ENCODE results near the gene PTPRE.
A peak's percentile ranks its signal among the peaks of the same experiment; 100 is the strongest.

The PTPRE gene

DNA sequence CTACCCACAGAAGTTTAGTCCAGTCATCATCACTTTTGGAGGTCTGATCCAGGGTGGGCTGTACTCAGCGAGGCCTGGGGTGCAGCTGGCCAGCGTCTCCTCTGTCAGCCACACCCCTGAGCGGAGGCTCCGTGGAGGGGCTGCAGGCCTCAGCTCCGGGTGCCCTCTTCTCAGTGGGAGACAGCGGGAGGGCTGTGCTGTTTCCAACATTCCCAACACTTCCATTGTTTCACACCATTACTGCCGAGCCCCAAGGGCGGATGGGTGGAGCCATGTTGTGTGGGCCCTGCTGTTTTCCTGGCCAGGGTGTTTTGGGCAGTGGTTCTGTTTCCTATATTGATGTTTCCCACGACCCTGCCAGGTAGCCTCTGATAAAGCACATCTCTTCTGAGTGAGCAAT, 124.3 kb downstream of the PTPRE start:
- ATAC-seq: no peak

DNA sequence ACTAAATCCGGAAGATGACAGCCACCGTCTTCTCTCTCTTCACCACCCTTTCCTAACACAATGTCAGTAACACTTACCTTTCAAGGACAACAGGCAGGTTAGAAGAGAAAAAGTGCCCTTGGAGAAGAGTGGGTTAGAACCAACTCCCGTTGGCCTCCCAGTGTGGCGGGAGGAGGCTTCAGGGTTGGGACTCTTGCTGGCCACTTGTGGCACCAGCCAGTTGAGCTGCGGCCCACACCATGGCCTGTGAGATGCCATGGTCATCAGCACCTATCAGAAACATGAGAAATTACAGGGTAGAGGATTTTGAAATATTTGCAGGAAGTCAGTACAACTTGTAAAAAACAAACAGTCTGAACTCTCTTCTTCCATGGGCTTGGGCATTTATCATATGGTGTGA, 125.6 kb downstream of the PTPRE start:
- TF ChIP-seq PPARA (CRISPR knock-in tag; IDR thresholded peaks at IDR 0.05; ENCODE audit: borderline replicate concordance): no peak
- no peak for TF ChIP-seq ZNF70 (CRISPR knock-in tag; IDR thresholded peaks at IDR 0.05)
- TF ChIP-seq BACH2 (CRISPR knock-in tag; IDR thresholded peaks at IDR 0.05; ENCODE audit: borderline replicate concordance): no peak
- TF ChIP-seq ZNF8 (CRISPR knock-in tag; IDR thresholded peaks at IDR 0.05): no peak
- no peak for TF ChIP-seq SNAI2 (CRISPR knock-in tag; IDR thresholded peaks at IDR 0.05)
- TF ChIP-seq, protein P1, sequence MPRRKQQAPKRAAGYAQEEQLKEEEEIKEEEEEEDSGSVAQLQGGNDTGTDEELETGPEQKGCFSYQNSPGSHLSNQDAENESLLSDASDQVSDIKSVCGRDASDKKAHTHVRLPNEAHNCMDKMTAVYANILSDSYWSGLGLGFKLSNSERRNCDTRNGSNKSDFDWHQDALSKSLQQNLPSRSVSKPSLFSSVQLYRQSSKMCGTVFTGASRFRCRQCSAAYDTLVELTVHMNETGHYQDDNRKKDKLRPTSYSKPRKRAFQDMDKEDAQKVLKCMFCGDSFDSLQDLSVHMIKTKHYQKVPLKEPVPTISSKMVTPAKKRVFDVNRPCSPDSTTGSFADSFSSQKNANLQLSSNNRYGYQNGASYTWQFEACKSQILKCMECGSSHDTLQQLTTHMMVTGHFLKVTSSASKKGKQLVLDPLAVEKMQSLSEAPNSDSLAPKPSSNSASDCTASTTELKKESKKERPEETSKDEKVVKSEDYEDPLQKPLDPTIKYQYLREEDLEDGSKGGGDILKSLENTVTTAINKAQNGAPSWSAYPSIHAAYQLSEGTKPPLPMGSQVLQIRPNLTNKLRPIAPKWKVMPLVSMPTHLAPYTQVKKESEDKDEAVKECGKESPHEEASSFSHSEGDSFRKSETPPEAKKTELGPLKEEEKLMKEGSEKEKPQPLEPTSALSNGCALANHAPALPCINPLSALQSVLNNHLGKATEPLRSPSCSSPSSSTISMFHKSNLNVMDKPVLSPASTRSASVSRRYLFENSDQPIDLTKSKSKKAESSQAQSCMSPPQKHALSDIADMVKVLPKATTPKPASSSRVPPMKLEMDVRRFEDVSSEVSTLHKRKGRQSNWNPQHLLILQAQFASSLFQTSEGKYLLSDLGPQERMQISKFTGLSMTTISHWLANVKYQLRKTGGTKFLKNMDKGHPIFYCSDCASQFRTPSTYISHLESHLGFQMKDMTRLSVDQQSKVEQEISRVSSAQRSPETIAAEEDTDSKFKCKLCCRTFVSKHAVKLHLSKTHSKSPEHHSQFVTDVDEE (CRISPR knock-in tag; IDR thresholded peaks at IDR 0.05): no peak
- TF ChIP-seq, protein P2, sequence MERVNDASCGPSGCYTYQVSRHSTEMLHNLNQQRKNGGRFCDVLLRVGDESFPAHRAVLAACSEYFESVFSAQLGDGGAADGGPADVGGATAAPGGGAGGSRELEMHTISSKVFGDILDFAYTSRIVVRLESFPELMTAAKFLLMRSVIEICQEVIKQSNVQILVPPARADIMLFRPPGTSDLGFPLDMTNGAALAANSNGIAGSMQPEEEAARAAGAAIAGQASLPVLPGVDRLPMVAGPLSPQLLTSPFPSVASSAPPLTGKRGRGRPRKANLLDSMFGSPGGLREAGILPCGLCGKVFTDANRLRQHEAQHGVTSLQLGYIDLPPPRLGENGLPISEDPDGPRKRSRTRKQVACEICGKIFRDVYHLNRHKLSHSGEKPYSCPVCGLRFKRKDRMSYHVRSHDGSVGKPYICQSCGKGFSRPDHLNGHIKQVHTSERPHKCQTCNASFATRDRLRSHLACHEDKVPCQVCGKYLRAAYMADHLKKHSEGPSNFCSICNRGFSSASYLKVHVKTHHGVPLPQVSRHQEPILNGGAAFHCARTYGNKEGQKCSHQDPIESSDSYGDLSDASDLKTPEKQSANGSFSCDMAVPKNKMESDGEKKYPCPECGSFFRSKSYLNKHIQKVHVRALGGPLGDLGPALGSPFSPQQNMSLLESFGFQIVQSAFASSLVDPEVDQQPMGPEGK (CRISPR knock-in tag; IDR thresholded peaks at IDR 0.05; ENCODE audit: borderline replicate concordance): no peak
- TF ChIP-seq OSR1 (CRISPR knock-in tag; IDR thresholded peaks at IDR 0.05): no peak
- TF ChIP-seq, protein P3, sequence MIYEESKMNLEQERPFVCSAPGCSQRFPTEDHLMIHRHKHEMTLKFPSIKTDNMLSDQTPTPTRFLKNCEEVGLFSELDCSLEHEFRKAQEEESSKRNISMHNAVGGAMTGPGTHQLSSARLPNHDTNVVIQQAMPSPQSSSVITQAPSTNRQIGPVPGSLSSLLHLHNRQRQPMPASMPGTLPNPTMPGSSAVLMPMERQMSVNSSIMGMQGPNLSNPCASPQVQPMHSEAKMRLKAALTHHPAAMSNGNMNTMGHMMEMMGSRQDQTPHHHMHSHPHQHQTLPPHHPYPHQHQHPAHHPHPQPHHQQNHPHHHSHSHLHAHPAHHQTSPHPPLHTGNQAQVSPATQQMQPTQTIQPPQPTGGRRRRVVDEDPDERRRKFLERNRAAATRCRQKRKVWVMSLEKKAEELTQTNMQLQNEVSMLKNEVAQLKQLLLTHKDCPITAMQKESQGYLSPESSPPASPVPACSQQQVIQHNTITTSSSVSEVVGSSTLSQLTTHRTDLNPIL (CRISPR knock-in tag; IDR thresholded peaks at IDR 0.05; ENCODE audit: low read depth): no peak
- TF ChIP-seq, protein P4, sequence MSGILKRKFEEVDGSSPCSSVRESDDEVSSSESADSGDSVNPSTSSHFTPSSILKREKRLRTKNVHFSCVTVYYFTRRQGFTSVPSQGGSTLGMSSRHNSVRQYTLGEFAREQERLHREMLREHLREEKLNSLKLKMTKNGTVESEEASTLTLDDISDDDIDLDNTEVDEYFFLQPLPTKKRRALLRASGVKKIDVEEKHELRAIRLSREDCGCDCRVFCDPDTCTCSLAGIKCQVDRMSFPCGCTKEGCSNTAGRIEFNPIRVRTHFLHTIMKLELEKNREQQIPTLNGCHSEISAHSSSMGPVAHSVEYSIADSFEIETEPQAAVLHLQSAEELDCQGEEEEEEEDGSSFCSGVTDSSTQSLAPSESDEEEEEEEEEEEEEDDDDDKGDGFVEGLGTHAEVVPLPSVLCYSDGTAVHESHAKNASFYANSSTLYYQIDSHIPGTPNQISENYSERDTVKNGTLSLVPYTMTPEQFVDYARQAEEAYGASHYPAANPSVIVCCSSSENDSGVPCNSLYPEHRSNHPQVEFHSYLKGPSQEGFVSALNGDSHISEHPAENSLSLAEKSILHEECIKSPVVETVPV (CRISPR knock-in tag; IDR thresholded peaks at IDR 0.05): no peak
- TF ChIP-seq, protein P5, sequence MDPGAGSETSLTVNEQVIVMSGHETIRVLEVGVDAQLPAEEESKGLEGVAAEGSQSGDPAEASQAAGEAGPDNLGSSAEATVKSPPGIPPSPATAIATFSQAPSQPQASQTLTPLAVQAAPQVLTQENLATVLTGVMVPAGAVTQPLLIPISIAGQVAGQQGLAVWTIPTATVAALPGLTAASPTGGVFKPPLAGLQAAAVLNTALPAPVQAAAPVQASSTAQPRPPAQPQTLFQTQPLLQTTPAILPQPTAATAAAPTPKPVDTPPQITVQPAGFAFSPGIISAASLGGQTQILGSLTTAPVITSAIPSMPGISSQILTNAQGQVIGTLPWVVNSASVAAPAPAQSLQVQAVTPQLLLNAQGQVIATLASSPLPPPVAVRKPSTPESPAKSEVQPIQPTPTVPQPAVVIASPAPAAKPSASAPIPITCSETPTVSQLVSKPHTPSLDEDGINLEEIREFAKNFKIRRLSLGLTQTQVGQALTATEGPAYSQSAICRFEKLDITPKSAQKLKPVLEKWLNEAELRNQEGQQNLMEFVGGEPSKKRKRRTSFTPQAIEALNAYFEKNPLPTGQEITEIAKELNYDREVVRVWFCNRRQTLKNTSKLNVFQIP (CRISPR knock-in tag; IDR thresholded peaks at IDR 0.05; ENCODE audit: borderline replicate concordance, low read depth): no peak
- TF ChIP-seq GLIS3 (CRISPR knock-in tag; IDR thresholded peaks at IDR 0.05): no peak
- no peak for ATAC-seq

More for the DNA sequence above, 124.3 kb downstream of the PTPRE start:
- TF ChIP-seq ARNTL (CRISPR knock-in tag; IDR thresholded peaks at IDR 0.05; ENCODE audit: borderline replicate concordance, low read depth) (no peak), ISL1 (CRISPR knock-in tag; IDR thresholded peaks at IDR 0.05) (no peak), TCF4 (CRISPR knock-in tag; IDR thresholded peaks at IDR 0.05; ENCODE audit: borderline replicate concordance) (no peak)

DNA sequence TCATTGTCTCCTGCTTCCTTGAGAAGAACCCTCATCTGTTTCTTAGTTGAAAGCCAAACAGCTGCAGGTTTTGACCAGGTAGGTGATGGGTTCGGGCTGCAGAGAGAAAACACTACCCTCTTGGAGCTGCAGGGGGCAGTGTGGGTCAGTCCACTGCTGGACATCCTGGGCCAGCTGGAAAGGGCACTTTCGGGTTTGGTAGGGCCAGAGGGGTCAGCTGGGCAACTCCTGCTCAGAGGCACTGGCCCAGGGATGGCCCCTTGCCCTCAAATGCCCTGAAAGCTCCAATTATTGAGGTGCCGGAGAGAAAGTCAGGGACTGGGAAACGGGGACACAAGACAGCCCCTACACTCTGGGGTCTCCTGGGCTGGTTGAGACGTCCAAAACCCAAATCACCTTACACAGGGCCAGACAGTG, 128.7 kb downstream of the PTPRE start:
- peak; percentile 68 for ATAC-seq
- no peak for TF ChIP-seq ZNF565 (CRISPR knock-in tag; conservative IDR thresholded peaks at IDR 0.05; ENCODE audit: low read depth)
- no peak for TF ChIP-seq ZFP30 (CRISPR knock-in tag; IDR thresholded peaks at IDR 0.05)
- TF ChIP-seq, protein P4 (CRISPR knock-in tag; IDR thresholded peaks at IDR 0.05): no peak
- TF ChIP-seq, protein P3 (CRISPR knock-in tag; IDR thresholded peaks at IDR 0.05; ENCODE audit: low read depth): no peak
- TF ChIP-seq PPARA (CRISPR knock-in tag; IDR thresholded peaks at IDR 0.05; ENCODE audit: borderline replicate concordance): no peak
- TF ChIP-seq RARB (CRISPR knock-in tag; IDR thresholded peaks at IDR 0.05): no peak
- TF ChIP-seq, protein P2 (CRISPR knock-in tag; IDR thresholded peaks at IDR 0.05; ENCODE audit: borderline replicate concordance): no peak
- no peak for TF ChIP-seq ARNTL (CRISPR knock-in tag; IDR thresholded peaks at IDR 0.05; ENCODE audit: borderline replicate concordance, low read depth)
- no peak for TF ChIP-seq ISL1 (CRISPR knock-in tag; IDR thresholded peaks at IDR 0.05)
- TF ChIP-seq OSR1 (CRISPR knock-in tag; IDR thresholded peaks at IDR 0.05): no peak
- TF ChIP-seq, protein P1 (CRISPR knock-in tag; IDR thresholded peaks at IDR 0.05): no peak
- no peak for TF ChIP-seq ESRRG (CRISPR knock-in tag; IDR thresholded peaks at IDR 0.05)
- TF ChIP-seq ZNF8 (CRISPR knock-in tag; IDR thresholded peaks at IDR 0.05): no peak

All from SK-N-SH treated with all-trans-retinoic acid at 6 μM for 48 hours (cell line).